Erythroblast (primary cell): ENCODE results near the gene TMEM140.

Experiments used
- GATA1 ChIP-seq: IDR thresholded peaks from 2 replicates; pipeline ENCODE4 v1.6.1; 2011; ENCODE audit warnings: low read depth, mild to moderate bottlenecking, control low read depth, low read length, moderate library complexity
- POLR2A ChIP-seq: IDR thresholded peaks from 2 replicates; pipeline ENCODE4 v1.6.1; 2011; ENCODE audit warnings: mild to moderate bottlenecking, low read length

- TF ChIP-seq POLR2A (no peak), GATA1 (no peak)
Observed at GRCh38 chr7:135189961-135190360, 42.1 kb downstream of the TMEM140 start.
